Measurements from ENCODE around the gene IL17RB.

IL17RB gene

DNA sequence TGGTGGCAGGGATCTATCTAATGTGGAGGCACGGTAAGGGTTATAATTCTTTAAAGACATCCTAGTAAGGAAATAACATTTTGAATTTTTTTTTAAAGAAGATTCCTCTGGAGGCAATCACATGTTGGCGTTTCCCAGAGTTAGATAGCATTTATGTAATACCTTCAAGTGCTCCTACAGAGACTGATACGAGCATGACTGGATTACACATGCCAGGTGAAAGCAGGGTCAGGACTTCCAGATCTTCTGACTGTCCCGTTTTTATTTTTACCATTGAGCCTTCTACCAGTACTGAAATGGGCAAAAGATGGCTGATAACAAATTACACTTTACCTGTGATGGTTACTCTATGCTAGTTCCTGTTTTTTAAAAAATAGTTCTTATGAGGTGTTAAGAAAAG is 13.8 kb downstream of the IL17RB start:
- FAIRE-seq (no peak), DNase-seq (ENCODE audit: low spot score) (no peak)

DNA sequence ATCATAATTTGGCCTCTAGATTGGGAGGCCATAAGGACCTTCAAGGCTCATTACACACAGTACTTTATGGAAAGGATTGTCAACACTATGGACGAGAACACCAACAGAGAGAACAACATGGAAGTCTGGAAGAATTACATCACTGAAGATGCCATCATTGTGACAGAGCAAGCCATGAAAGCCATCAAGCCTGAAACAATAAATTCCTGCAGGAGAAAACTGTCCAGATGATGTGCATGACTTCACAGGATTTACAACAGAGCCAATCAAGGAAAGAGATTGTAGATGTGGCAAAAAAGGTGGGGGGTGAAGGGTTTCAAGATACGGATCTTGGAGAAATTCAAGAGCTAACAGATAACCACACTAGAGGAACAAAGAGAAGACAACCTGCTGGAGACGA is 15.9 kb downstream of the IL17RB start:
- FAIRE-seq (no peak), DNase-seq (ENCODE audit: low spot score) (no peak)

DNA sequence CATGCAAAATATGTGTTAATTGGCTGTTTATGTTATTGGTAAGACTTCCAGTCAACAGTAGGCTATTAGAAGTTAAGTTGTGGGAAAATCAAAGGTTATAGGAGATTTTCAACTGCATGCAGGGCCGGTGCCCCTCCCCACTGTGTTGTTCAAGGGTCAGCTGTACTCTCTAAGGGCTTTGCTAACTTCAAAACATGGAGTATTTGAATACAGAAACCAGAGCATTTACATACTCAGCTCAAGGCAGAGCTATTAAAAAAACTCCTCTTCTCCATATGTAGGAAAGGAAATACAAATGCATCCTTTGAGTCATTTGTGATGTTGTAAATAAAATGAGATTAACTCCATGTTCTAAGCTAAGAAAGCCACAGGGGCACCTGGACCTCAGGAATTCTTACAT is 16.8 kb downstream of the IL17RB start:
- DNase-seq (ENCODE audit: low spot score) (no peak), FAIRE-seq (no peak)

- DNase-seq (ENCODE audit: low spot score) (no peak), FAIRE-seq (no peak)
Measured at GRCh38 chr3:53865732-53866499, 19.5 kb downstream of the IL17RB start.

DNA sequence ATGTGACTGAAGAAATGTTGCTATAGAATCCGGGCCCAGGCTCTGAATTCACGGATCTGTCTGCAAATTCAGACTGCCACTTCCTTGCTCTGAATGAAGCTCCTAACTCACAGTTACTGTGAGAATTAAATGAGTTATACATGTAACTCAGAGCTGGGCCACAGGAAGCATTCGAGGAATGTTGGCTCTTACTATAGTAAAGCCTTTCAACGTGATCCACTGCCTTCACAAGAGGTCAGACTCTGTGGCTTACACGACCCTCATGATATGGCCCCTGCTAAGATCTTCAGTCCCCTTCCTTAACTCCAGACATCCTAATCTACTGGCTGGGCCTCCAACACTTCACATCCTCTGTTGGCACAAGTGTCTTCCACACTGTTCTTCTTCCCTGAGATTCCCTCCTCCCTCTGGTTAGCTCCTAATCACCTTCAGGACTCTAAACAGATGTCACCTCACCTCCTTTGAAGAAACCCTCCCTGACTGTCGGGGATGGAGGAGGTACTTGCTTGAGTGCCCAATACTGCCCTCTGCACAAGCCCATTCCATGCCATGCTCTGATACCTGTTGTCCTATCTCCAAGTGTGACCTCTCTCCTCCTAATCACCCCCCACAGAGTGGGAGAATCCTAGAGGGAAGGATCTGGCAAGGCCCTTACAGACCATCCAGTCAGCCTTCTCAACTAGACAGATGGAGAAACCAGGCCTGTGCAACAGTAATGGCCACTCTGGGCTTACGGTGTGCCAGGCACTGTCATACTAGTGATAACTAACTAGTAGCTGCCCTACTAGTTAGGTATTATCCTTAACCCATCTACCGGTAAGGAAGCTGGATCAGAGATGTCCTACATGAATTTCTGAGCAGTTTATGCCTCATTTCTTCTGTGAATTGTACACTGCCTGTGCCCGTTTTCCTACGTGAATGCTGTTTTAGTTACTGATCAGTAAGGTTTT is 34.3 kb downstream of the IL17RB start:
- FAIRE-seq (no peak), DNase-seq (ENCODE audit: low spot score) (no peak)

GRCh38 chr3:53881691-53882593 is 35.6 kb downstream of the IL17RB start, which contains the start of gene ACTR8:
Gene ACTR8, minus strand, starts transcription at chr3:53882152. Its CDS starts 51 bp downstream, at chr3:53882101.
- FAIRE-seq, result no peak

GRCh38 chr3:53883008-53883407 is 36.6 kb downstream of the IL17RB start:
- DNase-seq (ENCODE audit: low spot score), result no peak

More at GRCh38 chr3:53881691-53882593, 35.6 kb downstream of the IL17RB start, which contains the start of gene ACTR8:
- peak; percentile 63 for DNase-seq (ENCODE audit: low spot score)

DNA sequence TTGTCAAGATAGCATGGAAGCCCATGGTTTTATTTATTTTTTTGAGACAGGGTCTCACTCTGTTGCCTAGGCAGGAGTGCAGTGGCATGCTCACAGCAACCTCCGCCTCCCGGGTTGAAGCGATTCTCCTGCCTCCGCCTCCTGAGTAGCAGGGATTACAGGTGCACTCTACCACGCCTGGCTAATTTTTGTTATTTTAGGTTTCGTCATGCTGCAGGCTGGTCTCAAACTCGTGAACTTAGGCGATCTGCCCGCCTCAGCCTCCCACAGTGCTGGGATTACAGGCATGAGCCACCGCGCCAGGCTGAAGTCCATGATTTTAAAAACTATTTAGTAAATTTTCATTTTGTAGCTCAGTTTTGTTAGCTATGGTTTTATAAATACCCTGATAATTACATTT is 38.3 kb downstream of the IL17RB start:
- no peak for FAIRE-seq
- DNase-seq (ENCODE audit: low spot score), result no peak

More at GRCh38 chr3:53883008-53883407, 36.6 kb downstream of the IL17RB start:
- no peak for FAIRE-seq

DNA sequence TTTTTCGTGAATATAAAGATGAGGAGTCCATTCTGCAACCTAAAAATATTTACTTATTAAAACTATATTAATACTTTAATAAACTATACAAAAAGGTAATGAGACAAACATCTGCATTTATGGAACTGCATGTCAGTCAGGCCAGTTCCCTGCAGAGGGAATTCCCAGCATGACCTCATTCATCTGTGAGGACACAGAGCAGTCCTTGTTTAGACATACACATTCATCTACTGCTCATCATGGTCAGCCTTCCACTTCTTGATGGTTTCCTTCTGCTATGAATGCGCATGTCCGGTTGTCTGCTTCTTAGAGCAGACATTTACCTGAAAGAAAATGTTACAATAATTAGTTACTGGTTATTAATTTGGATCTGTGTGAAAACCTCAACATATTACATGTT is 38.9 kb downstream of the IL17RB start:
- FAIRE-seq (no peak), DNase-seq (ENCODE audit: low spot score) (peak; percentile 24)

DNA sequence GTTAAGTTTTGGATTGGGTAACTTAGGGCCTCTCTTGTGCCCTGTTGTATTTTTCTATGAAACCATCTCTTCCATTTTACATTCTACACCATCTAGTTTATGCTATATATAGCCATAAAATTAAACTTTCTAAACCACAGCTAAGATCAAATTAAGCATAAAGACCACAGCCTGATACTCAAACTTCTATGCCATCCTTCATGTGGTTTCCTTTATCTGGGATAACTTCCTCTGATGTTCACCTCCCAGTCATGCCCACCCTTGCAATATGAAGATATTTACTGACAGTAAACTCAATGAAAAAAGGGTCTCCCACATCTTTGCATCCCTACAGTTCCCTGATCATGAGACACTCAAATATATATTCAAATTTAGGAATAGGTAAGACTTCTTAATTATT is 41.1 kb downstream of the IL17RB start:
- DNase-seq (ENCODE audit: low spot score) (no peak), FAIRE-seq (no peak)

- no peak for DNase-seq (ENCODE audit: low spot score)
- FAIRE-seq, result no peak
Measured at GRCh38 chr3:53888232-53888631, 41.9 kb downstream of the IL17RB start.

GRCh38 chr3:53890726-53891475 is 44.5 kb downstream of the IL17RB start:
- no peak for DNase-seq (ENCODE audit: low spot score)
- FAIRE-seq, result no peak

GRCh38 chr3:53891497-53892285 is 45.3 kb downstream of the IL17RB start, which contains the start of gene SELENOK:
Gene SELENOK, minus strand, starts transcription at chr3:53891859.
- DNase-seq (ENCODE audit: low spot score) (peak; percentile 93), FAIRE-seq (peak; percentile 91)

DNA sequence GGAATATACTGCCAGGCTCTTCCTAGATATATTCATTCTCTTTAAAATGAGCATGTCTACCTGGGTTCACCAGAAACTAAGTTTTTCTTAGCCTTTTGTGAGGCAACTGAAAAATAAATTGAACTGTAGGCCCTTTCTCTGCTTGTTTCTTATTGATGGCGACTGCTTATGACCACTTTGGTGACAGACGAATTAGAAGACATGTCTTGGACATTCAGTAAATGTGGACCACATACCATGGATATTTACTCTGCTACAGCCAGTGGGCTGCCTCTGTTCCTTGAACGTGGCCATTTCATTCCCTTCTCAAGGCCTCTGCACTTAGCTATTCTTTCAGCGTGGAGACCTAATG is 45.9 kb downstream of the IL17RB start:
- no peak for DNase-seq (ENCODE audit: low spot score)
- FAIRE-seq, result no peak

DNA sequence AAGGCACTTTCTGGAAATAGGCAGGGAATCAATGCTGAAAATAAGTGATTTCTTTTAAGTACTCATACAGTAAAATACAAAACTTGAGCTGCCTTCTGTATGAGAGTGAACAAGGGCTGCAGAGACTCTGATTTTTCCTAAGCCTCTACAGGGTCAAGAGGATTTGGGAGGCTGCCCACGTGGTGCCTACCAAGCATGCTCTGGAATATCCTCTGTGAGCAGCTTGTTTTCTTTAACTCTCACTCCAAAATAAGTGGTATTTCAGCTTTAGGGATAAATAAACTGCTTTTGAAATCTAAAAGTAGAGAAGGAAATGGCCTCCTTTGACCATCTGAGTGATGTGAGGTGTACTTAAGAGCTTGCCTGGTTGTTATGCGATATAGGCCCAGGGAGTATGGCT is 53.4 kb downstream of the IL17RB start:
- FAIRE-seq (no peak), DNase-seq (ENCODE audit: low spot score) (no peak)

- FAIRE-seq, result no peak
- no peak for DNase-seq (ENCODE audit: low spot score)
Measured at GRCh38 chr3:53900666-53901331, 54.4 kb downstream of the IL17RB start.

GRCh38 chr3:53902067-53902466 is 55.7 kb downstream of the IL17RB start:
- FAIRE-seq (no peak), DNase-seq (ENCODE audit: low spot score) (no peak)

DNA sequence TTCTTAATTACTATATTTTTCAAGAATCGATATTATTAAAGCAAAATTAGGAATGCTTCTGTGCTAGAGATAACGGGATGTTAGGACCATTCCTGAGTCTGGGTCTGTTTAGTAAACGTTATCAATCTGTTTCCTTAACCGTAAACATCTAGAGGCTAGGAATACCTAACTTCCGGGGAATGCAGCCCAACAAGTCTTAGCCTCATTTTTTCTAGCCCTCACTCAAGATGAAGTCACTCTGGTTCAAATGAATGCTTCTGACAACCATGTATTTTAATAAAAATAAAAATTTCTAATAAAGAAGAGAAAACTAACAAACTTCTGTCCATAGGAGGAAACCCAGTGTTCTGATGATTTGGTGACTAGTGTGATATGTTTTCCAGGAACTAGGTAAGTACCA is 56.3 kb downstream of the IL17RB start:
- FAIRE-seq (no peak), DNase-seq (ENCODE audit: low spot score) (no peak)

GRCh38 chr3:53913401-53913800 is 67.0 kb downstream of the IL17RB start:
- FAIRE-seq, result no peak
- DNase-seq (ENCODE audit: low spot score), result no peak
